ENCODE measurements around the gene PACC1. TPM values are rescaled to one million over a fixed set of nuclear protein-coding genes. Genes with fewer than 3 reads are reported as not detected.

PACC1 gene
- total RNA-seq, 3 donors from 2014 or later: 2.7 to 6.2 (median 4.2) TPM

GRCh38 chr1:212459656-212460055 lies 45.0 kb upstream of the PACC1 start:
- H3K4me1 ChIP-seq: no peaks in the 10 kb centered on the region
- H3K27ac ChIP-seq: peak overlapping the region in 1 of 2 donors; percentile 50
- TF ChIP-seq POLR2A (IDR thresholded peaks at IDR 0.05) (no peak), CTCF (IDR thresholded peaks at IDR 0.05) (no peak), POLR2AphosphoS5 (IDR thresholded peaks at IDR 0.05) (no peak)
- no peaks in the 10 kb centered on the region for H3K27me3 ChIP-seq
- DNase-seq (ENCODE audit: low spot score in 2 of 2): no peak
- H3K36me3 ChIP-seq: no peaks in the 10 kb centered on the region
- intact Hi-C loops (cut with DNase I; ENCODE audit: low total_unique reads): loop anchor here (10.0 kb wide), 1 partner anchor 385 kb away; no protein-coding TSS in a partner anchor
- H3K9me3 ChIP-seq: no peaks in the 10 kb centered on the region
- no peak overlapping the region for H3K4me3 ChIP-seq

- DNase-seq (ENCODE audit: low spot score in 2 of 2): no peak
- H3K36me3 ChIP-seq: no peaks in the 10 kb centered on the region
- no peaks in the 10 kb centered on the region for H3K27me3 ChIP-seq
- H3K4me3 ChIP-seq: no peak overlapping the region
- no peaks in the 10 kb centered on the region for H3K4me1 ChIP-seq
- no peaks in the 10 kb centered on the region for H3K9me3 ChIP-seq
- H3K27ac ChIP-seq: no peak overlapping the region
- TF ChIP-seq POLR2A (IDR thresholded peaks at IDR 0.05): no peak
- TF ChIP-seq CTCF (IDR thresholded peaks at IDR 0.05): no peak
- TF ChIP-seq POLR2AphosphoS5 (IDR thresholded peaks at IDR 0.05): no peak
- intact Hi-C loops (cut with DNase I; ENCODE audit: low total_unique reads): loop anchor here (10.0 kb wide), 1 partner anchor 384 kb away; no protein-coding TSS in a partner anchor
These were observed 44.1 kb upstream of the PACC1 start for GRCh38 chr1:212458817-212459216.

- intact Hi-C loops (cut with DNase I; ENCODE audit: low total_unique reads): loop anchor here (10.0 kb wide), 1 partner anchor 383 kb away; no protein-coding TSS in a partner anchor
- Histone ChIP-seq H3K27ac (no peak overlapping the region), H3K27me3 (no peaks in the 10 kb centered on the region), H3K36me3 (no peaks in the 10 kb centered on the region), H3K4me3 (no peak overlapping the region), H3K4me1 (no peaks in the 10 kb centered on the region), H3K9me3 (no peaks in the 10 kb centered on the region)
- no peak for TF ChIP-seq POLR2A (IDR thresholded peaks at IDR 0.05)
- peak in 1 of 3 donors; percentile 23 for TF ChIP-seq CTCF (IDR thresholded peaks at IDR 0.05)
- no peak for DNase-seq (ENCODE audit: low spot score in 2 of 2)
These were observed 43.2 kb upstream of the PACC1 start for GRCh38 chr1:212457740-212458338.

GRCh38 chr1:212455803-212456528 lies 41.3 kb upstream of the PACC1 start:
- intact Hi-C loops (cut with DNase I; ENCODE audit: low total_unique reads): loop anchor here (10.0 kb wide), 1 partner anchor 381 kb away; no protein-coding TSS in a partner anchor
- TF ChIP-seq POLR2AphosphoS5 (IDR thresholded peaks at IDR 0.05) (no peak), CTCF (IDR thresholded peaks at IDR 0.05) (peak; percentile 95 to 98 (median 97))
- Histone ChIP-seq H3K27ac (peak overlapping the region in 1 of 2 donors; percentile 32), H3K4me3 (no peak overlapping the region), H3K4me1 (no peaks in the 10 kb centered on the region), H3K36me3 (no peaks in the 10 kb centered on the region), H3K27me3 (no peaks in the 10 kb centered on the region), H3K9me3 (no peaks in the 10 kb centered on the region)
- peak; percentile 81 to 94 for DNase-seq (ENCODE audit: low spot score in 2 of 2)

- no peaks in the 10 kb centered on the region for H3K36me3 ChIP-seq
- H3K4me3 ChIP-seq: no peak overlapping the region
- no peaks in the 10 kb centered on the region for H3K4me1 ChIP-seq
- TF ChIP-seq CTCF (IDR thresholded peaks at IDR 0.05) (no peak), POLR2A (IDR thresholded peaks at IDR 0.05) (no peak), POLR2AphosphoS5 (IDR thresholded peaks at IDR 0.05) (no peak)
- no peak overlapping the region for H3K27ac ChIP-seq
- DNase-seq (ENCODE audit: low spot score in 2 of 2): no peak
- no peaks in the 10 kb centered on the region for H3K27me3 ChIP-seq
- H3K9me3 ChIP-seq: no peaks in the 10 kb centered on the region
- intact Hi-C loops (cut with DNase I; ENCODE audit: low total_unique reads): loop anchor here (10.0 kb wide), 1 partner anchor 381 kb away; no protein-coding TSS in a partner anchor
These were observed 40.7 kb upstream of the PACC1 start for GRCh38 chr1:212455401-212455800.

Measured in breast epithelium (tissue), 4 donors.